ENCODE results near the gene TGFBR2.

The TGFBR2 gene

GRCh38 chr3:30728143-30728542, 121.7 kb downstream of the TGFBR2 start:
- no peak for DNase-seq

DNA sequence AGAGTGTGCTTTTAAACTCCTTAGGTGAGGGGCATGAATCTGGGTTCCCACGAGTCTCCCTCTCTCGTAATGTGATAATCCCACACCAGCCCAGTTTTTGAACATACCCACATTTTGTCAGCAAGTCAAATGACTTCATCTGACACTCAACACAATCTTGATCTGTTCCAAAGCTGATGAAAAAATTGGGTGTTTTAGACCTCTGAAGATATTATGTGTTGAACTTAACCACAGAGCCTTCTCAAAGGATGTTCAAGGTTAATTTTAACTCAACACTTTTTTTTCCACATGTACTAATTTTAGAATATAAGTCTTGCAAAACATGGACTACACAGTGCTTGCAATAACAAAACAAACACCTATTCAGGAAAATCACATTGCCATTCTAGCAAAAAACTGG, 123.1 kb downstream of the TGFBR2 start:
- DNase-seq: no peak

- no peak for DNase-seq
Observed at GRCh38 chr3:30729936-30730335, 123.5 kb downstream of the TGFBR2 start.

DNA sequence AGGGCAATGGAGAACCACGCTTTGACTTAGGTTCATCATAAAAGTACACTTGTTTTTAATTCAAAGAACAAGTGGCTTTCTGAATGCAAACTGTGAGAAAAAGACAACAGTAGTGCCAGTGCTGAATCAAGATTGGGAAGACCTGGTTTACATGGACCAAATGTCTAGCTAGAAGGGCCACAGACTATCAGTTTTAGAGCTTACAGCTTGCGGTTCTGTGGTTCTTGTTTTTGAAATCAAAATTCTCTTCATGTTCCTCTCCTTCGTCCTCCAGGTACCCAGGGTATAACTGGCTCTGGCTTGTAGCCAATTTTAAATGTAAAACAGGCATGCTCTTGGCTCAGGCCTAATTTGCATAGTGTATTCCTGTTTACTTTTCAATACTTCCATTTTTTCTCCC, 124.6 kb downstream of the TGFBR2 start:
- DNase-seq: no peak

DNA sequence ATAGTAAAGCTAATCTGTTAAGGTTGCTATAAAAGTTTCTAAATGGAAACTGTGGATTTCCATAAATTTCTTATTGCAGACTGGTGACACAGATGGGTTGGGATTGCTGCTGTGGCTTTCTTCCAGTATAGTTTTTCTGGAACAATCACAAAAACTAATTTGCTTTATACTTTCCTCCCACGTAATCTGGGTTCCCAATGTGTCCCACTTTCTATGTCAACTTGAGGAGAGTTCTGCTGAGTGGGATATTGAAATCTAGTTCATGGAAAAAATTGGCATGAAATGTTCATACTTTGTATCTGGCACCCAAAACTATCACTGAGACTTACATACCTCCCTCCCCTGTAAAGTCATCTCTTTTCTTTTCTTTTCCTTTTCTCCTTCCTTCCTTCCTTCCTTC, 126.8 kb downstream of the TGFBR2 start:
- no peak for DNase-seq

- no peak for DNase-seq
Observed at GRCh38 chr3:30733696-30734095, 127.3 kb downstream of the TGFBR2 start.

GRCh38 chr3:30737743-30738499, 131.5 kb downstream of the TGFBR2 start:
- no peak for DNase-seq

- no peak for DNase-seq
Observed at GRCh38 chr3:30738605-30739004, 132.2 kb downstream of the TGFBR2 start.

DNA sequence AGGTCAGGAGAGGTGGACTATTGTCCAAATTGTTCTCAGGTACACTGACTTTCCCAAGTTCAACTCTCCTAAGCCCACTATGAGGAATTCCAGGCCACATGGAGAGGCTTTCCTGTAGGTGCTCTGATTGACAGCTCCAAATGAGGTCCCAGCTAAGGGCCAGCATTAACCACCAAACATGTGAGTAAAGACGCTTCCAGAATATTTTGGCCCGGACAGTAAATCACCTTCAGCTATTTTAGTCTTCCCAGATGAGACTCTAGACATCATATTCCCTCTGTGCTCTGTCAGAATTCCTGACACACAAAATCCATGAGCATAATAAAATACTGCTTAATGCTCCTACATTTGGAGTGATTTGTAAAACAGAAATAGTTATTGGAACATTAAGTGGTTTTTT, 135.5 kb downstream of the TGFBR2 start:
- DNase-seq: no peak

DNA sequence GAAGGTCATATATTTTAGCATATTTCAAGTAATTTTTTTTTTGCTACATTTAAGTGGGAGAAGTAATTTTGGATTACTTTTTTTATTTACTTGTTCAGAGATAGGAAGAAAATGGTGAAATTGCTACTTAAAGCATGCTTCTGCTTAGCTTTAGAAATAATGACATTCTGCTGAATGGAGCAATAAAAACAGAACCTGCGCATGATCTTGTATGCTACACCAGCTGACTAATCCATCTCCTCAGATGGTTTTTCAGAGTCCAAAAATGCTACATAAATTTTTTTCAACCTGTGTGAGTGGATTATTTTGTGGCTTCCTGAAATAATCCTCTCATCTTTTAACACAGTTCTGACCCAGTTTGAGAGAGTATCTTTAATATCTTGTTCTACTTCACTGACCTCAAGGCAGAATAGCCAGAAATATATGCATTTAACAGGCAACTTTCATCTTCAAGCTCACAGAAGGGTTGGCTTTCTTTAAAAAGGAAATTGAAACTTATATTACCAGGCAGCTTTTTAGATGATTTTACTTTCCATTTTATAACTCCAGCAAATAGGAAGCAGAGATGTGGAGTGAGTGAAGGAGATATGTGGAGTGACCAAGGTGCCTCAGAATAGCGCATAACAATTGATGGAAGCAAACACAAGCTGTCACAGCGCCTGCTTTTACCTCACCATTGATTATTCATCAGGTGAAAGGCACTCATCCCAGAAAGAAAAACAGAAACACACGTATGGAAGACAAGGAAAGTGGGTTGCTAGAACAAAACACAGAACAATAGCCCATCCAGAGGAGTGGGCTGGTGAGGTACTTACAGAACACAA, 136.6 kb downstream of the TGFBR2 start:
- DNase-seq: no peak
